Bronchial epithelial cell (primary cell): ENCODE results near the gene CADM2. TPM values are rescaled to one million over a fixed set of nuclear protein-coding genes. Genes with fewer than 3 reads are reported as not detected.
A peak's percentile ranks its signal among the peaks of the same experiment; 100 is the strongest.

Experiments
- DNase-seq: peaks from one replicate; pipeline ENCODE4 v3.0.0-alpha.2; 2010; ENCODE audit warnings: low read depth
- FAIRE-seq: peaks from 2 replicates; lab custom pipeline; 2011; peaks lifted over from hg19 to GRCh38; lab: Jason Lieb, UNC
- H3K27me3 ChIP-seq: 2 replicates; pipeline ENCODE4 v1.5.1; 2011; ENCODE audit warnings: low read length; ENCODE audit not compliant: control insufficient read depth, insufficient read depth
- H3K36me3 ChIP-seq: 2 replicates; pipeline ENCODE4 v1.5.1; 2011; ENCODE audit warnings: low read length; ENCODE audit not compliant: control insufficient read depth, insufficient read depth
- H3K4me3 ChIP-seq: 2 replicates; pipeline ENCODE4 v1.5.1; 2011; ENCODE audit warnings: mild to moderate bottlenecking, low read depth, low read length, control low read depth
- CTCF ChIP-seq: IDR thresholded peaks from 2 replicates; pipeline ENCODE4 v1.5.1; 2011; ENCODE audit warnings: mild to moderate bottlenecking, moderate library complexity, low read length, control low read depth, inconsistent platforms; ENCODE audit not compliant: insufficient read depth, severe bottlenecking
- total RNA-seq: library from RNA; depleted of rRNA; stranded (reverse); fragments of >200 nt; gene quantifications from 2 replicates; pipeline ENCODE4 v1.2.1, GENCODE V29; 2014

CADM2 gene
- total RNA-seq, 1 donor from 2014 or later, result under 0.01 TPM

- FAIRE-seq (no peak), DNase-seq (peak; percentile 10)
- no peaks in the 10 kb centered on the region for H3K27me3 ChIP-seq
- H3K36me3 ChIP-seq, result no peaks in the 10 kb centered on the region
- no peak for TF ChIP-seq CTCF
- H3K4me3 ChIP-seq, result no peak overlapping the region
Observed at GRCh38 chr3:85670634-85671205, 711.9 kb downstream of the CADM2 start.

GRCh38 chr3:85672761-85673160 is 714.0 kb downstream of the CADM2 start:
- H3K4me3 ChIP-seq, result no peak overlapping the region
- TF ChIP-seq CTCF, result no peak
- FAIRE-seq (no peak), DNase-seq (no peak)
- no peaks in the 10 kb centered on the region for H3K27me3 ChIP-seq
- H3K36me3 ChIP-seq, result no peaks in the 10 kb centered on the region

- no peaks in the 10 kb centered on the region for H3K27me3 ChIP-seq
- TF ChIP-seq CTCF, result no peak
- no peaks in the 10 kb centered on the region for H3K36me3 ChIP-seq
- H3K4me3 ChIP-seq, result no peak overlapping the region
- DNase-seq (peak; percentile 76), FAIRE-seq (no peak)
Observed at GRCh38 chr3:85678713-85679112, 719.9 kb downstream of the CADM2 start.

- FAIRE-seq (no peak), DNase-seq (no peak)
- TF ChIP-seq CTCF, result no peak
Observed at GRCh38 chr3:85681906-85682305, 723.1 kb downstream of the CADM2 start.

GRCh38 chr3:85691196-85691595 is 732.4 kb downstream of the CADM2 start:
- FAIRE-seq (no peak), DNase-seq (peak; percentile 21)
- Histone ChIP-seq H3K4me3 (no peak overlapping the region), H3K36me3 (no peaks in the 10 kb centered on the region), H3K27me3 (no peaks in the 10 kb centered on the region)
- no peak for TF ChIP-seq CTCF

More at GRCh38 chr3:85681906-85682305, 723.1 kb downstream of the CADM2 start:
- no peaks in the 10 kb centered on the region for H3K36me3 ChIP-seq
- H3K27me3 ChIP-seq, result no peaks in the 10 kb centered on the region
- no peak overlapping the region for H3K4me3 ChIP-seq

GRCh38 chr3:85697156-85697555 is 738.4 kb downstream of the CADM2 start:
- DNase-seq (no peak), FAIRE-seq (no peak)
- Histone ChIP-seq H3K4me3 (no peak overlapping the region), H3K27me3 (no peaks in the 10 kb centered on the region), H3K36me3 (no peaks in the 10 kb centered on the region)
- no peak for TF ChIP-seq CTCF
